Uterus (tissue), 4 donors: Measurements from ENCODE around the gene CNPY1. TPM values are rescaled to one million over a fixed set of nuclear protein-coding genes. Genes with fewer than 3 reads are reported as not detected.

ENCODE experiments used
- DNase-seq, 2 donors: peaks; one replicate each; pipeline ENCODE4 v3.0.0-alpha.2; 2019 to 2020
- H3K27ac ChIP-seq, 2 donors: fragments of 200-600 bp; sonication (generic); 1 replicate in 1 of 2; 2 replicates in 1 of 2; pipeline ENCODE4 v1.5.1; 2016 to 2018
- H3K27me3 ChIP-seq, 2 donors: fragments of 200-600 bp; sonication (generic); one replicate each; pipeline ENCODE4 v1.5.1; 2018 to 2019; ENCODE audit warnings: control low read depth in 1 of 2
- H3K36me3 ChIP-seq, 2 donors: fragments of 200-600 bp; sonication (generic); one replicate each; pipeline ENCODE4 v1.5.1; 2019; ENCODE audit warnings: control low read depth in 1 of 2
- H3K4me1 ChIP-seq, 2 donors: fragments of 200-600 bp; sonication (generic); one replicate each; pipeline ENCODE4 v1.5.1; 2018 to 2019; ENCODE audit warnings: control low read depth in 1 of 2
- H3K4me3 ChIP-seq, 2 donors: fragments of 200-600 bp; sonication (generic); 1 replicate in 1 of 2; 2 replicates in 1 of 2; pipeline ENCODE4 v1.5.1; 2018 to 2019; ENCODE audit warnings: mild to moderate bottlenecking in 1 of 2
- H3K9me3 ChIP-seq, 2 donors: fragments of 200-600 bp; sonication (generic); one replicate each; pipeline ENCODE4 v1.5.1; 2019; ENCODE audit warnings: control low read depth in 1 of 2
- CTCF ChIP-seq, 4 experiments: fragments of 200-600 bp in 2 of 4; fragments of 450-650 bp in 2 of 4; sonication (generic) in 2 of 4; IDR thresholded peaks; one replicate each; pipeline ENCODE4 v1.5.1; 2016 to 2019; ENCODE audit warnings: antibody characterized with exemption in 4 of 4, mild to moderate bottlenecking in 2 of 4, moderate library complexity in 1 of 4
- POLR2A ChIP-seq, 2 donors: fragments of 450-650 bp; IDR thresholded peaks; one replicate each; pipeline ENCODE4 v1.6.1; 2016; ENCODE audit warnings: antibody characterized with exemption in 2 of 2, mild to moderate bottlenecking in 1 of 2, moderate library complexity in 1 of 2
- intact Hi-C: fragments of 100-400 bp; cut with DNase I; formaldehyde crosslinking; loops from one replicate; pipeline ENCODE4 v1.15.1; 2023; ENCODE audit warnings: low total_unique reads
- total RNA-seq, 4 donors: library from RNA; depleted of rRNA in 3 of 4; stranded (reverse); fragments of >200 nt in 3 of 4; gene quantifications; one replicate each; pipeline versions ENCODE4 v1.1.0 to v1.2.4, GENCODE V29; 2014 to 2023
- donor health status: DM: yes; HTN: yes; CAD: no.

CNPY1 gene
- total RNA-seq, 4 donors from 2014 or later = not detected

DNA sequence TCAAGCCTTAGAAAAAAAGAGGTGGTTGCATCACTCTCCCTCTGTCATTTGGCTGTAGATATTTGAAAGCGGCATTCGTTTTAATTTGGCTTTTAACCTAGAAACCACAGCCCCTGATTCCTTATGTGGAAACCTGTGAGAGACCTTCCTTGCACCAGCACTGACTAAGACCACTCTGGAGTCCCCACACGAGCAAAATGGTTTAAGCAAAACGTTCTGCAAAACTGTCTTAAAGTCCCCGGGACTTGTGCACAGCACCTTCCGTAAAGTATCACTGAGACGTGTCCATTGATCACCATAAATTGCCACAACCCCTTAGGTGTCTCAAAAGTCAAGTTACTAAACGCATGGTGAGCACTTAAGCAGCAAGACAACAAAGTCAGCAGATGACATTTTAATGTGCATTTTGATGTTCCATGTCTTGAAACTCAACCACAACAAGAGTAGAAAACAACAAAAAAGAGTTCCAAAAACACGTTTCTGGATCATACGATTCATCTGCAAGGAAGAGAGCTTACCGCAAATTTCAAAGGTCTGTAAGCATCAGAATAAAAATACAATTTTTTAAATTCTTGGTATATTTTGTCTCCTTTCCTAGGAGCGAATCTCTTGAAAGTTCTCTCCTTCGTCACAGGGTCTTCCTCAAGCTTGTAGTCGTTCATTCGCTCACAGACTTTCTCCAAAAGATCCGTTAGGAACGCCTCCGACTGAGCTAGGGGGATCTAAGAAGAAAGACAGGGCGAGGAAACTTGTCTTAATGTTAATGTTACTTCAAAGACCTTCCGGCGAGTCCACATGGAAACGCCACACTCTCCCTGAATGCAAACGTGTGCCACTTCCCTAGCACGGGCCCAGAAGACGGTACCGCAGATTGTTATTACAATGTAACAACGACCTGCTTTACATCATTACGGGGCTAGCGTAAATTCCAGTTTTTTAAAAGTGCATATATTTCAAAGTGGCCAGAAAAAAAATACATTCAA lies 37.7 kb downstream of the CNPY1 start:
- Histone ChIP-seq H3K27me3 (peaks cover 11 to 92% of the 10 kb centered on the region in 2 donors), H3K4me1 (no peaks in the 10 kb centered on the region), H3K36me3 (no peaks in the 10 kb centered on the region), H3K27ac (no peak overlapping the region), H3K4me3 (no peak overlapping the region), H3K9me3 (no peaks in the 10 kb centered on the region)
- TF ChIP-seq CTCF (IDR thresholded peaks at IDR 0.05) (no peak), POLR2A (IDR thresholded peaks at IDR 0.05) (no peak)
- DNase-seq = no peak
- intact Hi-C loops = no loop called here

DNA sequence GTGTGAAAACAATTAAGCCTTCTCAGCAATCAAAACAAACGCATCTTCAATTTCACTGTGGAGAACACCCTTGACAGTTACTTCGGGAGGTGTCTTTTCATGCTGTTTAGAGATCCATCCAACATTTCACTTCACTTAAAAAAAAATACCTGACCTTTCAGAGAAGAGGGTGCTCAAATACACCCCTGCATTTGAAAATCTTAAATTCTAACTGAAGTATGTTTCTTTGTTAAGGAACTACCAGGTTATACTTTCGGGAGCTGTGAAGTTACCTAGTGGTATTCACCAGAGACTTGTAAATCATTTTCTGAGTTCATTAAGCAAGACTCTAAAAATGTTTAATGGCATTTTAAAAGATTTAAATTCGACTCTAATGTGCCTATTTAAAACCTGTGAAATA lies 38.8 kb downstream of the CNPY1 start:
- Histone ChIP-seq H3K4me1 (no peaks in the 10 kb centered on the region), H3K27me3 (peaks cover 11 to 93% of the 10 kb centered on the region in 2 donors), H3K36me3 (no peaks in the 10 kb centered on the region), H3K4me3 (no peak overlapping the region), H3K9me3 (no peaks in the 10 kb centered on the region), H3K27ac (no peak overlapping the region)
- TF ChIP-seq CTCF (IDR thresholded peaks at IDR 0.05) (no peak), POLR2A (IDR thresholded peaks at IDR 0.05) (no peak)
- DNase-seq = no peak
- intact Hi-C loops = no loop called here

DNA sequence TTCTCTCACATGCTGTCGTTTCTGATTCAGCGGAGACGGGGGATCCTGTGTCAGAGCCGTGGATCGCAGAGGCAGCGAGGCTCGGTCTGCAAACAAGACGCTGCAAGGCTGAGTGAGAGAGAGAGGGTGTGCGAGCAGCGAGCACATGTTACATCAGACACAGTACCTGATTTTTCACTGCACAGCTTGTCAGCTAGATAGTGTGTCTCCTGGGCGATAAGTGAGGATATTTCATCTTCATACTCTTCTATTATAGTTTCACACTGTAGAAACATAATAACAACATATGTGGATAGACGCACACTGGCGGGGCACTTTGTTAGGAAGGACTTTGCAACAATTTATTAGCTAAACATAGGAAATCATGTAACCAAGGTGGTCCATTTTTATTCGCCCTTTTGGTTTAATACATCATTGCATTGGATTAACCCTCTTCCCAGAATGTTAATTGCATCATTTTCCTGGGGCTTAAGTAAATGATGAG lies 39.5 kb downstream of the CNPY1 start:
- Histone ChIP-seq H3K4me3 (no peak overlapping the region), H3K4me1 (no peaks in the 10 kb centered on the region), H3K36me3 (no peaks in the 10 kb centered on the region), H3K27ac (no peak overlapping the region), H3K9me3 (no peaks in the 10 kb centered on the region), H3K27me3 (peaks cover 11 to 91% of the 10 kb centered on the region in 2 donors)
- TF ChIP-seq CTCF (IDR thresholded peaks at IDR 0.05) (no peak), POLR2A (IDR thresholded peaks at IDR 0.05) (no peak)
- intact Hi-C loops = no loop called here
- DNase-seq = no peak

DNA sequence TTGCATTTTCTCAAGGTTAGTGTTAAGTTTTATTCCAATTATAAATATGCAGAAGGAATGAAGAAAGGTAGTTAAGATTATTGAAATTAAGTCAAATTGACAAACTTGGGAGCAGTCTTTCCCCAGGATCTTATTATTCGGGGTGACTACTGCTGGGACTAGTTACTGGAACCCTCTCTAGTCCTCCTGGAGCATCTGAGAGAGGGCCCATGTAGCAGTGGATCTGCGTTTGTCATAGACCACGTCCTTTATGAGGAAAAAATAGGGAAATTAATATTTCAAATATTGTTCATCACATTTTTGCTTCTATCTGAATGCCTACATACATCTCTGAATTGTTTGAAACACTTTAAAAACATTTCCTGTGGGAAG lies 41.0 kb downstream of the CNPY1 start:
- H3K4me1 ChIP-seq = no peaks in the 10 kb centered on the region
- TF ChIP-seq CTCF (IDR thresholded peaks at IDR 0.05) (no peak), POLR2A (IDR thresholded peaks at IDR 0.05) (no peak)
- no peaks in the 10 kb centered on the region for H3K9me3 ChIP-seq
- intact Hi-C loops = no loop called here
- H3K27ac ChIP-seq = no peak overlapping the region
- DNase-seq = no peak
- no peaks in the 10 kb centered on the region for H3K36me3 ChIP-seq
- no peak overlapping the region for H3K4me3 ChIP-seq
- peaks cover 11 to 89% of the 10 kb centered on the region in 2 donors for H3K27me3 ChIP-seq
